Mucosa of descending colon (tissue), 3 donors: ENCODE measurements around the gene ACKR3. TPM values are rescaled to one million over a fixed set of nuclear protein-coding genes. Genes with fewer than 3 reads are reported as not detected.

ENCODE experiments used
- ATAC-seq: fragments of 200-7000 bp; cut with Tn5 transposase; one replicate; pipeline ENCODE4 v1.9.1; 2020; ENCODE audit warnings: mild to moderate bottlenecking, moderate library complexity
- DNase-seq, 3 donors: peaks; one replicate each; pipeline ENCODE4 v3.0.0-alpha.2; 2020
- H3K36me3 ChIP-seq: fragments of 200-600 bp; one replicate; pipeline ENCODE4 v1.8.0; 2021; ENCODE audit warnings: low read depth, mild to moderate bottlenecking
- H3K4me1 ChIP-seq: fragments of 200-600 bp; one replicate; pipeline ENCODE4 v1.8.0; 2021; ENCODE audit warnings: low read depth, mild to moderate bottlenecking
- H3K4me3 ChIP-seq: fragments of 200-600 bp; one replicate; pipeline ENCODE4 v1.8.0; 2021; ENCODE audit warnings: mild to moderate bottlenecking
- H3K9me3 ChIP-seq: fragments of 200-600 bp; one replicate; pipeline ENCODE4 v1.8.0; 2021; ENCODE audit warnings: mild to moderate bottlenecking
- CTCF ChIP-seq: fragments of 200-600 bp; IDR thresholded peaks from one replicate; pipeline ENCODE4 v1.8.0; 2022; ENCODE audit warnings: antibody characterized with exemption, mild to moderate bottlenecking
- intact Hi-C, 2 donors: fragments of 100-400 bp; cut with DNase I in 1 of 2; cut with micrococcal nuclease in 1 of 2; formaldehyde crosslinking; loops; one replicate each; pipeline versions ENCODE4 v1.11.0 to v1.11.1; 2022; cut with DNase I, micrococcal nuclease
- total RNA-seq, 3 donors: library from RNA; stranded (reverse); fragmentation: NEBNext Ultra II Directional in 2 of 3; extraction: Animal tissue kit (Norgen Biotek cat#: 25700) in 2 of 3; gene quantifications; one replicate each; pipeline versions ENCODE4 v1.2.1 to v1.2.4, GENCODE V29; 2021 to 2023
- donor health status: DM: no; HTN: no; CAD: no; lungs with moderate emphysema.
- donor health status: DM: no; HTN: no; CAD: no.
- donor health status: DM: no; HTN: yes; CAD: no.

ACKR3 gene
- total RNA-seq, 3 donors from 2014 or later = 8.0 to 17.9 (median 11.9) TPM

GRCh38 chr2:236549165-236549564 is 20.5 kb upstream of the ACKR3 start:
- intact Hi-C loops = no loop called here

GRCh38 chr2:236550290-236550689 is 19.3 kb upstream of the ACKR3 start:
- Histone ChIP-seq H3K36me3 (no peaks in the 10 kb centered on the region), H3K4me3 (no peak overlapping the region), H3K4me1 (no peaks in the 10 kb centered on the region), H3K9me3 (no peaks in the 10 kb centered on the region)
- no peak for ATAC-seq
- TF ChIP-seq CTCF = no peak
- no peak for DNase-seq
- intact Hi-C loops = no loop called here

More at GRCh38 chr2:236549165-236549564, 20.5 kb upstream of the ACKR3 start:
- H3K9me3 ChIP-seq = no peaks in the 10 kb centered on the region
- ATAC-seq = no peak
- H3K4me1 ChIP-seq = no peaks in the 10 kb centered on the region
- no peaks in the 10 kb centered on the region for H3K36me3 ChIP-seq
- no peak for DNase-seq
- no peak overlapping the region for H3K4me3 ChIP-seq
- no peak for TF ChIP-seq CTCF

- intact Hi-C loops = no loop called here
- Histone ChIP-seq H3K4me3 (no peak overlapping the region), H3K4me1 (no peaks in the 10 kb centered on the region), H3K36me3 (no peaks in the 10 kb centered on the region), H3K9me3 (no peaks in the 10 kb centered on the region)
- no peak for ATAC-seq
- DNase-seq = no peak
- no peak for TF ChIP-seq CTCF
These were observed 18.7 kb upstream of the ACKR3 start for GRCh38 chr2:236550701-236551465.

GRCh38 chr2:236551471-236552211 is 18.0 kb upstream of the ACKR3 start:
- Histone ChIP-seq H3K9me3 (no peaks in the 10 kb centered on the region), H3K4me3 (no peak overlapping the region), H3K4me1 (no peaks in the 10 kb centered on the region), H3K36me3 (no peaks in the 10 kb centered on the region)
- no peak for TF ChIP-seq CTCF
- ATAC-seq (no peak), DNase-seq (no peak)
- intact Hi-C loops = no loop called here

GRCh38 chr2:236552212-236552542 is 17.4 kb upstream of the ACKR3 start:
- DNase-seq (no peak), ATAC-seq (no peak)
- intact Hi-C loops = no loop called here
- TF ChIP-seq CTCF = no peak
- no peaks in the 10 kb centered on the region for H3K36me3 ChIP-seq
- no peaks in the 10 kb centered on the region for H3K9me3 ChIP-seq
- no peak overlapping the region for H3K4me3 ChIP-seq
- no peaks in the 10 kb centered on the region for H3K4me1 ChIP-seq
